OCI-LY1 (cell line): ENCODE measurements around the gene GMPR.
"Not testable (repeated sequence)": the region's sequence is repeated elsewhere in the genome, so short reads cannot be mapped to it uniquely, and the experiment has no call there.

ENCODE experiments used
- H2AFZ ChIP-seq: fragments of 200-600 bp; sonication (generic), shearing (Covaris generic); 2 replicates; pipeline ENCODE4 v1.6.0; 2014; ENCODE audit warnings: antibody characterized with exemption, mild to moderate bottlenecking, low read length
- H3F3A ChIP-seq: fragments of 200-600 bp; sonication (generic), shearing (Covaris generic); 2 replicates; pipeline ENCODE4 v1.6.0; 2014; ENCODE audit warnings: mild to moderate bottlenecking, antibody characterized with exemption, low read length, moderate library complexity; ENCODE audit not compliant: insufficient read depth
- H3K27ac ChIP-seq: fragments of 200-600 bp; sonication (generic); 2 replicates; pipeline ENCODE4 v1.5.1; 2014; ENCODE audit warnings: low read length, mixed run types, mild to moderate bottlenecking, low read depth; ENCODE audit not compliant: poor library complexity, severe bottlenecking
- H3K27me3 ChIP-seq: fragments of 200-600 bp; sonication (generic); 2 replicates; pipeline ENCODE4 v1.6.0; 2014; ENCODE audit warnings: antibody characterized with exemption, mild to moderate bottlenecking, low read length, moderate library complexity; ENCODE audit not compliant: insufficient read depth
- H3K36me3 ChIP-seq: fragments of 200-600 bp; sonication (generic); 2 replicates; pipeline ENCODE4 v1.6.1; 2014; ENCODE audit warnings: mild to moderate bottlenecking, antibody characterized with exemption, low read length, moderate library complexity, mixed read lengths; ENCODE audit not compliant: insufficient read depth
- H3K4me1 ChIP-seq: fragments of 200-600 bp; sonication (generic); 2 replicates; pipeline ENCODE4 v1.5.1; 2014; ENCODE audit warnings: mild to moderate bottlenecking, low read length, moderate library complexity; ENCODE audit not compliant: insufficient read depth, severe bottlenecking
- H3K4me2 ChIP-seq: fragments of 200-600 bp; sonication (generic), shearing (Covaris generic); 2 replicates; pipeline ENCODE4 v1.6.1; 2014; ENCODE audit warnings: low read length
- H3K4me3 ChIP-seq: fragments of 200-600 bp; sonication (generic); 2 replicates; pipeline ENCODE4 v1.5.1; 2014; ENCODE audit warnings: low read length, low read depth, mild to moderate bottlenecking, mixed read lengths; ENCODE audit not compliant: poor library complexity, severe bottlenecking
- H3K79me2 ChIP-seq: fragments of 200-600 bp; shearing (Covaris generic); 2 replicates; pipeline ENCODE4 v1.6.1; 2016; ENCODE audit warnings: mixed run types, low read length, mixed read lengths; ENCODE audit not compliant: insufficient read depth
- H3K9ac ChIP-seq: fragments of 200-600 bp; sonication (generic), shearing (Covaris generic); 2 replicates; pipeline ENCODE4 v1.6.1; 2014; ENCODE audit warnings: mild to moderate bottlenecking, low read length, mixed read lengths
- H3K9me2 ChIP-seq: fragments of 200-600 bp; sonication (generic), shearing (Covaris generic); 2 replicates; pipeline ENCODE4 v1.6.1; 2014; ENCODE audit warnings: low read depth, mild to moderate bottlenecking, low read length, mixed read lengths
- H3K9me3 ChIP-seq: fragments of 200-600 bp; shearing (Covaris generic); 2 replicates; pipeline ENCODE4 v1.6.1; 2014; ENCODE audit warnings: low read length, mixed read lengths
- H4K20me1 ChIP-seq: fragments of 200-600 bp; sonication (generic), shearing (Covaris generic); 2 replicates; pipeline ENCODE4 v1.6.0; 2016; ENCODE audit warnings: mild to moderate bottlenecking, low read length; ENCODE audit not compliant: insufficient read depth
- CTCF ChIP-seq: fragments of 200-600 bp; sonication (generic), shearing (Covaris generic); IDR thresholded peaks from 2 replicates; pipeline ENCODE4 v1.5.1; 2017; ENCODE audit warnings: mild to moderate bottlenecking, antibody characterized with exemption, low read length, moderate library complexity, mixed read lengths
- EZH2 ChIP-seq: fragments of 200-600 bp; sonication (generic), shearing (Covaris generic); IDR thresholded peaks from 2 replicates; pipeline ENCODE4 v1.8.0; 2017; ENCODE audit warnings: borderline replicate concordance, mixed run types, mild to moderate bottlenecking, antibody characterized with exemption, low read length, moderate library complexity, mixed read lengths

GMPR gene

GRCh38 chr6:16258709-16259075 is 20.3 kb downstream of the GMPR start:
- Histone ChIP-seq H2AFZ (no peak overlapping the region), H3K9me3 (no peaks in the 10 kb centered on the region), H3K27me3 (peaks cover 3% of the 10 kb centered on the region; the same call in 1 of the 2 replicates), H3K4me2 (no peak overlapping the region), H3K9ac (no peak overlapping the region), H3K36me3 (no peaks in the 10 kb centered on the region), H4K20me1 (no peaks in the 10 kb centered on the region), H3K79me2 (no peaks in the 10 kb centered on the region), H3F3A (no peaks in the 10 kb centered on the region), H3K9me2 (no peaks in the 10 kb centered on the region), H3K4me1 (no peaks in the 10 kb centered on the region), H3K27ac (no peak overlapping the region), H3K4me3 (no peak overlapping the region)
- no peak for TF ChIP-seq CTCF
- no peak for TF ChIP-seq EZH2

- not testable (repeated sequence) for H3K9me2 ChIP-seq, H4K20me1 ChIP-seq, H3K79me2 ChIP-seq, H2AFZ ChIP-seq, H3F3A ChIP-seq, H3K9ac ChIP-seq, H3K4me3 ChIP-seq, H3K27ac ChIP-seq, H3K36me3 ChIP-seq, H3K9me3 ChIP-seq, H3K4me1 ChIP-seq, H3K4me2 ChIP-seq, H3K27me3 ChIP-seq
These were observed 21.2 kb downstream of the GMPR start for GRCh38 chr6:16259604-16260003.

GRCh38 chr6:16260602-16261001 is 22.2 kb downstream of the GMPR start:
- not testable (repeated sequence) for H4K20me1 ChIP-seq, H3K9ac ChIP-seq, H3K9me3 ChIP-seq, H3K79me2 ChIP-seq, H3K4me1 ChIP-seq, H3K27me3 ChIP-seq, H3K36me3 ChIP-seq, H2AFZ ChIP-seq, H3K4me2 ChIP-seq, H3F3A ChIP-seq, H3K9me2 ChIP-seq, H3K27ac ChIP-seq, H3K4me3 ChIP-seq

GRCh38 chr6:16262773-16263172 is 24.4 kb downstream of the GMPR start:
- H3F3A ChIP-seq, H3K9me2 ChIP-seq, H3K4me2 ChIP-seq, H3K27ac ChIP-seq, H4K20me1 ChIP-seq, H3K9me3 ChIP-seq, H3K27me3 ChIP-seq, H3K36me3 ChIP-seq, H2AFZ ChIP-seq, H3K79me2 ChIP-seq, H3K9ac ChIP-seq, H3K4me3 ChIP-seq, H3K4me1 ChIP-seq: not testable (repeated sequence)

GRCh38 chr6:16263464-16264099 is 25.2 kb downstream of the GMPR start:
- not testable (repeated sequence) for H3K9me3 ChIP-seq, H2AFZ ChIP-seq, H3K27ac ChIP-seq, H3K9ac ChIP-seq, H3K79me2 ChIP-seq, H3K9me2 ChIP-seq, H3K27me3 ChIP-seq, H3K36me3 ChIP-seq, H4K20me1 ChIP-seq, H3K4me1 ChIP-seq, H3K4me2 ChIP-seq, H3F3A ChIP-seq, H3K4me3 ChIP-seq
